Measurements from ENCODE around the gene LPAR3.
A peak's percentile ranks its signal among the peaks of the same experiment; 100 is the strongest.

Gene LPAR3

GRCh38 chr1:84823991-84824390 lies 69.0 kb downstream of the LPAR3 start:
- DNase-seq: no peak

GRCh38 chr1:84823511-84823910 lies 69.5 kb downstream of the LPAR3 start:
- no peak for DNase-seq

GRCh38 chr1:84810343-84810742 lies 82.7 kb downstream of the LPAR3 start:
- no peak for DNase-seq

- DNase-seq: no peak
Measured at GRCh38 chr1:84809023-84809422, 84.0 kb downstream of the LPAR3 start.

GRCh38 chr1:84803604-84804003 lies 89.4 kb downstream of the LPAR3 start:
- no peak for DNase-seq

- no peak for DNase-seq
Measured at GRCh38 chr1:84802567-84803232, 90.3 kb downstream of the LPAR3 start.

- DNase-seq: no peak
Measured at GRCh38 chr1:84800090-84801073, 92.6 kb downstream of the LPAR3 start.

GRCh38 chr1:84797603-84798002 lies 95.4 kb downstream of the LPAR3 start:
- DNase-seq: no peak

- DNase-seq: no peak
Measured at GRCh38 chr1:84795966-84796600, 96.9 kb downstream of the LPAR3 start.

- no peak for DNase-seq
Measured at GRCh38 chr1:84795213-84795612, 97.8 kb downstream of the LPAR3 start.

- DNase-seq: no peak
Measured at GRCh38 chr1:84792421-84792820, 100.6 kb downstream of the LPAR3 start.

GRCh38 chr1:84789014-84789413 lies 104.0 kb downstream of the LPAR3 start:
- no peak for DNase-seq

GRCh38 chr1:84785271-84786036 lies 107.6 kb downstream of the LPAR3 start:
- no peak for DNase-seq

GRCh38 chr1:84782881-84783280 lies 110.1 kb downstream of the LPAR3 start:
- DNase-seq: no peak

- DNase-seq: peak; percentile 15
Measured at GRCh38 chr1:84781946-84782771, 110.8 kb downstream of the LPAR3 start.

- DNase-seq: no peak
Measured at GRCh38 chr1:84780000-84780716, 112.8 kb downstream of the LPAR3 start.

- no peak for DNase-seq
Measured at GRCh38 chr1:84776639-84777038, 116.4 kb downstream of the LPAR3 start.

- no peak for DNase-seq
Measured at GRCh38 chr1:84775535-84775920, 117.5 kb downstream of the LPAR3 start.

GRCh38 chr1:84774669-84775534 lies 118.1 kb downstream of the LPAR3 start:
- no peak for DNase-seq

GRCh38 chr1:84773933-84774497 lies 119.0 kb downstream of the LPAR3 start:
- DNase-seq: no peak

Data from COR-L47 (cell line).